Measurements from ENCODE around the gene ZNF277. TPM values are rescaled to one million over a fixed set of nuclear protein-coding genes. Genes with fewer than 3 reads are reported as not detected.

ZNF277 gene
- polyA plus RNA-seq, 1 donor = 25.4 TPM

DNA sequence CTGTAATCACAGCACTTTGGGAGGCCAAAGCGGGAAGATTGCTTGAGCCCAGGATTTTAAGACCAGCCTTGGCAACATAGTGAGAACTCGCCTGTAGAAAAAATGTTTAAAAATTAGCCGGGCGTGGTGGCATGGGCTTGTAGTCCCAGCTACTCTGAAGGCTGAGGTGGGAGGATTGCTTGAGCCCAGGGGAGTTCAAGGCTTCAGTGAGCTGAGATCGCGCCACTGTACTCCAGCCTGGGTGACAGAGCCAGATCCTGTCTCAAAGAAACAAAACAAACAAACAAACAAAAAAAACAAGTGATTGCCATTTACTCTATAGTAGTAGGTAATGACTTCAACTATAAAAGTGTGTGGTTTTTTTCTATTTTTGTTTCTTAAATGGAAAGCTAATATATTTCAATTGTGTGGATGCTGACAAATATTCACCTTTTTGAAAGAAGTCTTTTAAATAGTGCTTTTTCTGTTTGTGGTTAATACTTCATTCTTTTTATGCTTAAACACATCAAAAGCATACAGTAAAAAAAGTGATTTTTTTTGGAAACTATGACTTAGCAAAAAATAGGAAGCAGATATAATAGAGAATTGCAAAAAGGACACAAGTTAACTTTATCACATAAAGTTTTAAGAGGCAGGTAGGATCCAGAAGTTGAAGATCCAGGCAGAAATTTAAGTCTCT, 48.4 kb downstream of the ZNF277 start:
- DNase-seq = no peak

DNA sequence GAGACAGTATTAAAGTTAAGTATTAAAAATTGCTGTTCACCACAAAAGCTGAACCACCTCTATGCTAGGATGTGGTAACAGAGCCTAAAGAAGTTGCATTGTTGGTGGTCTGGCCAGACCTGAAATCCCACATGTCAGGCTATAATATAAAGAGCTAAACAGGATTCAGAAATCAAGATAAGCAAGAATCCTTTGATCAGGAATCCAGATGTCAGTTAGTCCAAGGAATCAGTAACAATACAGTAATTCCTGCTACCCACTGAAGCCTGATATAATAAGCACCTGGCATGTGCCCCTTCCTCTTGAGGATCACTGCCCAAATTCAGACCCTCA, 48.9 kb downstream of the ZNF277 start:
- no peak for DNase-seq

DNA sequence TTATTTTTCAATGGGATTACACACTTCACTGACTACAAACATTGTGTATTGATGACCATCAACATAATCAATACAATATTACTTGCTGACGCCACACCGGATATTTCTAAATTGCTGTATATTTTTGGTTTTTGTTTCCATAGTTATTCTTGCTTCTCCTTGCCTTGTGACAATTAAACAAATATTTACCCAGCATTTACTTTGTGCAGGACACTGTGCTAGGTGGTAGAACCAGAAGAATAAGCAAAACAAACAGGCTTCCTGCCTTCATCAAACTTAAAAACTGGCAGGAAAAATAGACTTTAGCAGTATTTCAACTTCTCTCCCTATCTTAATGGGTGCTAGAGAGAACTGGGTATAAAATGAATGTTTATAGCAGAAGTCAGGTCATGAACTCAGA, 50.6 kb downstream of the ZNF277 start:
- DNase-seq = no peak

DNA sequence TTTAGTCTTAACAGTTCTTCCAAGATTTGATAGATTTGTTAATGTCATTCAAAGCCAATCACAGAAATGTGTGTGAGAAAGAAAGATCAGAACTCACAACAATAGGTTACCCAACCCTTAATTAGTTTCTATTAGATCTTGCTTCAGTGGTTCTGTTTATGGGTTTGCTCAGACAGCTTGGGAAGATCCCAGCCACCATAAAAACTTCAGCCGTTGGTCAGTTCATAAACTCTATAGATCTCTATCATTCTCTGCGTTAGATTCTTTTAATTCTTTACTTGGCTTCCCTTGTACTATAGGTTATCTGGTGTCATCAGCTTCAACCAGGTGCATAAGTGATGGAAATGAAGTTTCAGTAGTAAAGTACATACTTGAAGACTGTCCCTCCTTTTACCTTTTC, 54.4 kb downstream of the ZNF277 start:
- DNase-seq = no peak

DNA sequence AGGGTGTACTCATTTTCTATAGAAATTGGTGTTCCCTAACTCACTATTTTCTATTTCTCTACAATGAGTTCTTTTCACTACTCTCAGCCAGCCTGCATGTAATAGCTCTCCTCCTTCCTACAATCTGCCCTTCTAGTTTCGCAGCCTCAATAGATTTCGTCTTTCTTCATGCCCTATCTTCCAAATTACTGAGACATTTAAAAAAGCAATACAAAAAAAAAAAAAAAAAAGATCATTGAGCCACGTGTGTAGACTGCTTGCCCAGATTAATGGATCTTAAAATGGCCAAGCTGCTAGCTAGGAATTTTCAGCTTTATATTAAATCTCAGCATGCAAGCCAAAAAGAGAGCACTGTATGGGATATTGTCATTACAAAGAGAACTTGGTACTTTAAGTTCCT, 55.5 kb downstream of the ZNF277 start:
- DNase-seq = no peak

DNA sequence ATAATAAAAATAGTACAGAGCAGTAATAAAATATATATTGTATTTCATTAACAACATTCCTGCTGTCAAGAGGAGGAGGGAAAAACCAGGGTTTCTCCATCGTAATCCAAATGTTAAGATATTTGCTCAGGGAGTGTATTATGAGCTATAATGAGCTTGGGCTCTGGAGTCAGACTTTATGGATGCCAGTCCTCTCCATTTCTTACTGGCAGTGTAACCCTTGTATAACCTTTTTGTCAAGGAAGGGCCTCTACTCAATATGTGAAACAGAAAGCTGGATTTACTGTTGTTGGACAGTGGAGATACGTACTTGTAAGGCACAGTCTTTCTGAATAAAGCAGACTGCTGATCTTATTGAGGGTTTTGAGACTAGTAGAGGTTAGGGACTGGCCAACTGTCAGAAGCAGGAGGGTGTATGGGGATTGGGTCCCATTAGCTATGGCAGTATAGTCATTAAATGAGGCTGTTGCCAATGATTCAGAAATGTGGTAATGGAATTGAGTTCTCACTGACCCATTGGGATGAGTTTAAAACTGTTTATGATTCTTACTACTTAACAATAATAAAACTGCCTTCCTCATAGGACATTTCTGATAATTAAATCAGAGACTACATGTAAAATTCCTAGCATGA, 56.5 kb downstream of the ZNF277 start:
- DNase-seq = no peak

DNA sequence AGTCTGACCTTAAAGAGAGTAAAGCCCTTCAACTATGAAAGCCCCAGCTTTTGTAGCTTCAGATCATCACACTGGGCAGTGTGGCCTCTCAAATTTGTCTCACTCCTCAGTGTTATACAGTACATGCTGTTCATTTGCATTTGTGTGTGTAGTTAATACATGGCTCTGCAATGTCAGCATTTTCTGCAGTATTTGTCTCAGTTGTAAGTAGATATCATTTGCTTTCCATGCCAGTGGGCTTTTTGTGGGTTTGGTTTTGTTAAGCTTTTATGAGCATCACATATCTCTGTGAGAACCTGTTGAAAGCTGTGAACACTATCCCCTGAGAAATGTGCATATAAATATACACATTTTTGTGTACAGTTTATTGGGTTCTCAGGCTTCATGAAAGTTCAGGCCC, 57.0 kb downstream of the ZNF277 start:
- DNase-seq = no peak

DNA sequence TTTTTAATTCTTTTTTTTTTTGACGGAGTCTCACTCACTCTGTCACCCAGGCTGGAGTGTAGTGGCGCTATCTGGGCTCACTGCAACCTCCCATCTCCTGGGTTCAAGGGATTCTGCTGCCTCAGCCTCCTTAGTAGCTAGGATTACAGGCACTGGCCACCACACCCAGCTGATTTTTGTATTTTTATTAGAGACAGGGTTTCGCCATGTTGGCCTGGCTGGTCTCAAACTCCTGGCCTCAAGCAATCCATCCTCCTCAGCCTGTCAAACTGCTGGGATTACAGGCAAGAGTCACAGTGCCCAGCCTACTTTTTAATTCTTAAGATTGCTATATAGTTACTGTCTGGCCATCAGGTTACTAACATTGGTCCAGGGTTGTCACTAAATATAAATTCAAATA, 59.6 kb downstream of the ZNF277 start:
- no peak for DNase-seq

DNA sequence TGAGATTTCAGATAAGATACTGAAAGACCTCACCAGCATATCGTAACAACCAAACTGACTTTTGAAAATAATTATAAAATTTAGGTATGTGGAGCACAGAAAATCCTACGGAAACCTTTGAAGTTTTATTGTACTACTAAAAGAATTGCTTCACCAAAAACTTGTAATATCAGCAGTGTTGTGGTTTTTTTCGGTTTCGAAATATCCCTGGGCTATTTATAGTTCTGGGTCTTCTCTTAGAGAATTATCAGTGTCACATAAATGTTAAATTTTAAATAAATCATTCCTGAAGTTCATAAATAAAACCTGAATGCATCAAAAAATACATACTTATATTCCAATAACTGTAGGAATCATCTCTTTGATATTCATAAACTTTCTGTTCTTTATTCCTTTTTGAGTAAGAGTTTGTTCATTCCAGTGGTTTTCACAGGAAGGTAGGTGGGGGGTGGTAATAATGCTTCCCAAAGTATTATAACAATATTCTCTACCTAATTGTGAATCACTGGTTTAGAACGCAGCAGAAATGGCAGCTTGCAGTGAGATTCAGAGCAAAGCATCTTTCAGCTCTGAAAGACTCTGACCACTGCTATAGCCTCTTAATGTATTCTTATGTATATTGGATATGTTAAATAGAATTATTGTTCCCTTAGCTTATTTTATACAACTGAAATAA, 60.2 kb downstream of the ZNF277 start:
- DNase-seq = no peak

DNA sequence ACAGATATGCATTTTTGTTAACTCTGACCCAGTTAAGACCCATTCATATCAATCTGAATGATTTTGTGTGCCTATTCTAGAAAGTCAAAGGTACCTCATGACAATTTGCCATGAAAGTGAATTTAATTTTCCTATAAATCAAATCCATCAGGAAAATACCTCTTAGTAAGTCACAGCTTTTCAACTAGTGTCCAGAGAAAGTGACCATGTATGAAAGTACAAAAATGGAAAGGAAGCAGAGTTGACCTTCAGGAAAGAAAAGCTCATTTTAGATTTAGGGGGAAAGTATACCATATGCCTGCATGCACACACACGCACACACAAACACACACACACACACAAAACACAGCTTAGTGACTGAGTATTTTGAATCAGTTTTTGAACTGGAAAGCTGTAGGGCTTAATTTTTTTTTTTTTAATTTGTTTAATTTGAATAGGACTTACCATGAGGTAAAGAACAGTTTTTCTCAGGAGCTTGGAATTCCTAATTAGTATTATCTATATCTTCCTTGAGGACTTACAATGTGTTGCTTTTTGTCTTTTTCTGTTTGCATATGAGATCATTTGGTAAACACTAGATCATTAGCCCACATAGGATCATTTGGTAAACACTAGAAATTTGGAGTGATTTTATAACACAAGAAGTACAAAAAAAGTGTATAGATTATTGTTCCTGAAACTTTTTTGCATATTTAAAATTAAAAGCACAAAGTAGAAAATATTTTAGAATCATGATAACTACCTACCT, 61.6 kb downstream of the ZNF277 start:
- DNase-seq = no peak

DNA sequence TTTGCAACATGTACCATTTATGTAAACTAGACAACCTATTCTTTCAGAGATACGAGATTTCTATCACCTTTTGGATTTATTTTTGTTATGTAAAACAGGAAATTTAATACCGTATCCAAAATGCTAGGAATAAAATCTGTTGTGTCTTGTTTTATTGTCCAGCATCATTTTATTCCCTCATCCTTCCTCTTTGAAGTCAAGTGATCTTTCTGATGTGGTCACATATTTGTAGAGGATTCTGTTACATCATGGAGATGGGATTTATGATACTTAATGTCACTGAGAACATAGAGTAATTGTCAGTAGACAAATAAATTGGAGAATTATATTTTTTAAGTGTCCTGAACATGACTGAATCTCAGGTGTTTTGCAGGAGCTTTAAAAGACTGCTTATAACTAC, 64.7 kb downstream of the ZNF277 start:
- no peak for DNase-seq

DNA sequence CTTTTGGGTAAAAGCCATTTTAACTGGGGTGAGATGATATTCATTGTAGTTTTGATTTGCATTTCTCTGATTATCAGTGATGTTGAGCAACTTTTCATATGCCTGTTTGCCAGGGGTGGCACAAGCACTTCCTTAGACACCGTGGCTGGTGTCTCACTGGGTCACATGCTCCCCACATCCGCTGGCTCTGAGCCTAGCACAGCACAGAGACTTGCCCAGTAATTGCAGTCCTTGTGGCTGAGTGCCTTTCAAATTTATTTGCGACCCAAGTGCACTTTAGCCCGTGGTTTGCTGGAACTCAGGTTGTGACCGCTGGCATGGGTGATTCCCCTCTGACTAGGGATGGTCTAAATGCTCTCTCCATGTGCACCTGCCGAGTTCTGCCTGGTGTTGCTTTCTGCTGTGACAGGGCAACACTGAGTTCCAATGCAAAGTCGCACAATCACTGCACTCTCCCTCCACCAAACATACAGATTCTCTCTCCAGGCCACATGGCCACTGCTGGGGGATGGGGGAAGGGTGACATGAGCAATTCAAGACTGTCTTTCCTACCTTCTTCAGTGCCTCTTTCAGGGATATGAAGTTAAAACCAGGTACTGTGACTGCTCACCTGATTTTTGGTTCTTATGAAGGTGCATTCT, 66.5 kb downstream of the ZNF277 start:
- DNase-seq = no peak

DNA sequence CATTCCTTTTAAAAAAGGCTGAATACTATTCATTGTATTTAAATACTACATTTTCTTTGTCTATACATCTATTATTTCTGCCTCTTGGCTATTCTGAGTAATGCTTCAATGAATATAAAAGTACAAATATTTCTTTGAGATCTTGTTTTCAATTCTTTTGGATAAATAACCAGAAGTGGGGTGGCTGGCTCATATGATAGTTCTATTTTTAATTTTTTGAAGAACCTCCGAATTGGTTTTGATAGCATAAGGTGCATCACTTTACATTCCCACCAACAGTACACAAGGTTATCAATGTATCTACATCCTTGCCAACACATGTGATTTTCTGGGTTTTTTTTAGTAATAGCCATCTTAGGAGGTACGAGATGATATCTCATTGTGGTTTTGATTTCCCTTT, 72.5 kb downstream of the ZNF277 start:
- no peak for DNase-seq

DNA sequence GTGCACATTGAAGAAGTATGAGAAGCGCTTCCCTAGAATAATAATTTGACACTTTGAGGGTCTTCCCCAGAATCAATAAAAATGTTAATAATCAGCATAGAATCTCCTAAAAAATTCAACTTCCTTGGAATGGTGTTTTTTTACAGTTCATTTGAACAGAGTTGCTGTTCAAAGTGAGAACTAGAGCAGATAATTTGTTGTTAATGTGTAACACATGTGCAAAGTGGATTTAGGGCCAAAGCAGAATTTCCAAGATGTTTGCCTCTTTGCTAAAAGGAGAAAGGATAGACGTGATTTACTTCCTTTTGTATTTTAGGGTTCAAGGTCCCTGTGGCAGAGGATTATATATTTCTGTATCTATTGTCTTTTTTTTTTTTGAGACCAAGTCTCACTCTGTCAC, 73.8 kb downstream of the ZNF277 start:
- DNase-seq = no peak

DNA sequence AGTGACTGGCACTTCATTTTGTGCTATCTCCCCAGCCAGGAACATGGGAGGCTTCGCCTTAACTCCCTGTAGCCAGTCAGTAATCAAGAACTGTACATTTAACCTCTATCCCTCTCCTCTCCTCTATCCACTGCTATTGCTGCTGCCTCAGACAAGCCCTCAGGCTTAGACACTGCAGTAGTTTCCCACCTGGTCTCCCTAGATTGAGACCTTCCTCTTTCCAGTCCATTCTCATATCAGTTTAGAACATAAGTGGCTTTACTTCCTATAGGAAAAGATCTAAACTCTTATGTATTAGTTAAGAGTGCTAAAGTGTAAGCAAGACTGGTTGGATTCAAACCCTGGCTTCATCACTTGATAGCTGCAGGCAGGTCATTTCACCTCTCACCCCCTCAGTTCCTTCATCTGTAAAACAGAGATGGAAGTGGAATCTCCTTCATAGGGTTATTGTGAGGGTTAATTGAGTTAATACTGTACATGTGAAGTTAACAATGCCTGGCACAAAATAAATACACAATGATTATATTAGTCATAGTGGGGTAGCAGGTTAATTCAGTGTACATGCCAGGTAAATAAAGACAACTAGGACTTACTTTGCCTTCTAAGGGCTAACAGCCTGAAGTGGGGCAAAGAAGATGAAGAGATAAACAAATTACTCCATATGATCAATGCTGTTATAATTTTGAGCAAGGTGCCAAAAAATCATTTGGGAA, 76.1 kb downstream of the ZNF277 start:
- DNase-seq = no peak

DNA sequence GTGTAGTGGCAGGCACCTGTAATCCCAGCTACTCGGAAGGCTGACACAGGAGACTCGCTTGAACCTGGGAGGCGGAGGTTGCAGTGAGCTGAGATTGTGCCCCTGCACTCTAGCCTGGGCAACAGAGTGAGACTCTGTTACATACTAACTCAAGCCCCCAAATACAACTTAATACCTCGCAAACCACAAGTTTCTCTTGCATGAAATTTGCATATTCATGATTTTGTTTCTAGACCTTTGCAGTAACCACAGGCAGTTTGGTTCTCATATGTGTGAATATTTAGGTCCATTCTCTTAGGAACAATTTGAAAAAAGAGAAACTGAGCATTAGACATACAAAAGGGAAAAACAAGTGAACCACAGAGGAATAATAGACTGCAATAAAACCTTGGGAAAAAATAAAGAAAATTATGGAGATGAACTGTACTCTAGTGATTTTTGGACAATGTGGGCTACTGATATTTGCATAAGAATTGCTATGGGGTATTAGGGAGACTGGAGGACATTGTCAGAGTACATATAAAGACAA, 77.0 kb downstream of the ZNF277 start:
- no peak for DNase-seq

DNA sequence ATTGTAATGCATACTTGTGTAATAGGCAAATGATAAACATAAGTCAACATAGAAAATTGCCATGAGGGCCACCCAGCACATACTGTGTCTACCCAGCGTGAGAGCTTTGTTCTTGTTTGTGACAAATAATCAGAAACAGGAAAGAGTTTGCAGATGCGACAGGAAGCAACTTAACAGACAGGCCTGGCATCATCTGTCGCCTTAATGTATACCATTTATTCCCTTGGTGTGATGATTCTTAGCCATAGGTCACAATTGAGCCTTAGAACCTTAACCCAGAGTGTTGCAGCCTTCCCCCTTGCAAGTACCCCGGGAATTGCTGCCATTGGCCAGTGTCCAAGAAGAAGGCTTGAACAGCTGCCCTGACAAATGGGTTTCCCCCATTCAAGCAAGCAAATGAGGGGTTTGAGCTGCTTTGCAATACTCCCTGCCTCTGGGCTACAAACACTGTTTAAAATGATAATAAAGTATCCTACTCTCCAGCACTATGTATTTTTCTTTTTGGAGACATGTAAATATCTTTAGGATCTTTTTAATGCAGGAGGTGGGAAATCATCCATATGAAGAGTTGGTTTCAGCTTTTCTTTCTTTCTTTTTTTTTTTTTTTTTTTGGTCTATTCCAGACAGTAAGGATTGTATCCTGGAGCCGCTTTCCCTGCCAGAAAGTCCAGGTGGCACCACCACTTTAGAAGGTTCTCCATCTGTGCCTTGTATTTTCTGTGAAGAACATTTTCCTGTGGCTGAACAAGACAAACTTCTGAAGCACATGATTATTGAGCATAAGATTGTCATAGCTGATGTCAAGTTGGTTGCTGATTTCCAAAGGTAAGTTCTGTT, 80.0 kb downstream of the ZNF277 start:
- DNase-seq = no peak

DNA sequence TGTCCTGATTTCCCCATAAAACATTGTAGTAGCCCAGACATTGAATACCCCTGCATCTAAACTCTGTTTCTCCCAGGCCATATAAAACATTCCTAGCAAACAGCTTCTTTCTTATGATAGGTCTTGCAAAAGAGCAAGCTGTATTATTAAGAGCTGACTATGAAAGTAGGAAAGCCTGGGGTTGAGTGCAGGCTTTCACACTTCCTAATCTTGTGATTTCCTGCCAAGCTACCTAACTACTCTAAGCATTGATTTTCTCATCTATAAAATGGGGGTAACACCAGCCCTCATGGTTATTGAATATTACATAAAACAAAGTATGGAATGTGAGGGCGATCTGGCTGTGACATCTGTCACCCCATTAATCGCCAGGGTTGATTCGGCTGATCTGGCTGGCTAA, 81.8 kb downstream of the ZNF277 start:
- DNase-seq = no peak

DNA sequence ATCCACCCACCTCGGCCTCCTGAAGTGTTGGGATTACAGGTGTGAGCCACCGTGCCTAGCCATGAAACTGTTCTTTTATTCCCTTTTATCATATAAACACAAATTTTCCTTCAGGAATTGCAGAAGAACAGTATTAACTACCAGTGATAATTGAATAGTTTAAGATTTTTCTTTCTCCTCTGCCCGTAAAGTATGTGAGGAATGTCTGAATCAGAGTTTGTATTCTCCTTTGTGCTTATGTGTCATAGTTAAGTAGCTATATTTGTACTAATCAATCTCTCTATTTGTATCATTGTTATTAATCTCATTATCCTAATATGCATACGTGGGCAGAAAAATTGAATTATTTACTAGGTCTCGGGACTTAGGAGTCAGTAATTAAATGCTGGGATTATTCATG, 83.6 kb downstream of the ZNF277 start:
- no peak for DNase-seq

DNA sequence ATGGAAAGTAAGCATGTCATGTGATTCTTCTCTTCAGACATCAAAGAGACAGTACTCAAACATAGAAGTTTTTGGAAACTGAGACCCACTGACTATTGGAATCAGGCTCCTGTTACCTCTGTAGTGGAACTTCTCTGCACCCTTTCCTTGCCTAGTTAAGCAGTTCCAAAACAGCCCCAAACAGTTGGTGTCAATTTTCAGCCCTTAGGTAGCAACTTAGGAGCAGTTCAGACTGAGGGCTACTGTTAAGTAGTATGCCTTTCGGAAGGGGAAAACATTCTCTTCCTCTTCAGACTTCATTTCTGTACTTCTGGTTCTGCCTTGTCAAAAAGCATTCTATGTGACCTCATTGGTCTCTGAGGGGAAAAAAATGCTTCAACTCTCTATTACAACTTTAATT, 85.7 kb downstream of the ZNF277 start:
- no peak for DNase-seq

DNA sequence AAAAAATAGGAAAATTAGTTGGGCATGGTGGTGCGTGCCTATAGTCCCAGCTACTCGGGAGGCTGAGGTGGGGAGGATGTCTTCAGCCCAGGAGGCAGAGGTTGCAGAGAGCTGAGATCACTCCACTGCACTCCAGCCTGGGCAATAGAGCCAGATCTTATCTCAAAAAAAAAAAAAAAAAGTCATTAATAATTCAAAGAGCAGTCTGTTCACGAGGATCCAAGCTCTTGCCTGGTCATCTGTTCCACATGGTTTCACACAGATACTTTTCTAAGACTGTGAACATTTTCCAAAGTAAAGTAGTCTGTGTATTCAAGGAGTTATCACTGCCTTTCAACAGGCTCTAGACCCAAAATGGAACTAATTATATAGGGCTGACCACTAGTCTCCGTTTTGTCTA, 86.9 kb downstream of the ZNF277 start:
- DNase-seq = no peak
